ENCODE results near the gene DOCK7.
"Not testable (repeated sequence)": the region's sequence is repeated elsewhere in the genome, so short reads cannot be mapped to it uniquely, and the experiment has no call there.

Gene DOCK7

DNA sequence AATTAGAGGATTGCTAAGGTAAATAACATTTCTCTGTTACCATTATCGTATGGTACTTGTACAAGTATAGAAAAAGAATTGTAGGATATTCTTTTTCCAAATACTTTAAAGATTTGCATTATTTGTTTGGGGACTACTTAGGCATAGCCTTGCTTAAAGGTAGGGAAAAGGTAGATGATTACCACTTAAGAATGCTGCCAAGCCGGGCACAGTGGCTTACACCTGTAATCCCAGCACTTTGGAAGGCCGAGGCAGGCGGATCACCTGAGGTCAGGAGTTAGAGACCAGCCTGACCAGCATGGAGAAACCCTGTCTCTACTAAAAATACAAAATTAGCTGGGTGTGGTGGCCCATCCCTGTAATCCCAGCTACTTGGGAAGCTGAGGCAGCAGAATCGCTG is 10.0 kb upstream of the DOCK7 start:
- DNase-seq (ENCODE audit: low read depth in 1 of 2, low spot score in 1 of 2) = not testable (repeated sequence)

- not testable (repeated sequence) for DNase-seq (ENCODE audit: low read depth in 1 of 2, low spot score in 1 of 2)
Measured at GRCh38 chr1:62694479-62694878, 6.3 kb upstream of the DOCK7 start.

GRCh38 chr1:62693123-62693522 is 4.9 kb upstream of the DOCK7 start:
- no peak for DNase-seq (ENCODE audit: low read depth in 1 of 2, low spot score in 1 of 2)

DNA sequence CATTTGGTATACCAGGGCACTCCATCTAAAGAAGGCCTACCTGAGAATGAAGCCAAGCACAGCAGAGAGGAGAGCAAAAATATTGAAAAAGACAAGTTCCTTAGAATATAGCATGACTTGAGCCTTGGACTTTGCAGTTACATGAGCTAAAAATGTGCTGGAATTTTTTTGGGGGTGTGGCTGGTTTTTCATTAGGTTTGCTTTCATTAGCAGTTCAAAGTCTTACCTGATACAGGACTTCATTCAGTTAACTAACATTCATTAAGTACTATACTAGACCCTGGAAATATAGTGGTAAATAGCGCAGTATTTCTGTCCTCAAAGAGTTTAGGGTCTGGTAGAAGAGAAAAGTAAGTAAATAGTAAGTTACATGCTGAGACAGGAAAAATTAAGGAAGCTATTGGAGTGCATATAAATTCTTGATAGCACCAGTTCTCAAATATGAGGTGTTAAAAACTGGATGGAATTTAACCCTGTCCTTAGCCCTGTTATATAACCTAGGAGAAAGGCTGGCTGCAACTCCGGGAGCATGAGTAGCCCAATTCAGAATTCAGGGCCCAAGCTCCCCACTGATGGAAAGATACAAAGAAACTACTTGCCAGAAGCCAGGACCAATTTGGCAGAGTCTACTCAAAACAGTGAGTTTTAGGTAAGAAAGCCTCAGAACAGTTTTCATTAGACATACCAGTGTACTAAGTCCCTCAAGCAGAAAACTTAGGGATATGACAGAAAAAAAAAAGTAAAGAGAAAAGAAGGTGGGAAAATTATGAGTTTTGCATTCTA is 3.1 kb upstream of the DOCK7 start:
- no peak for DNase-seq (ENCODE audit: low read depth in 1 of 2, low spot score in 1 of 2)

- DNase-seq (ENCODE audit: low read depth in 1 of 2, low spot score in 1 of 2) = no peak
Measured at GRCh38 chr1:62689524-62689923, 1.3 kb upstream of the DOCK7 start.

DNA sequence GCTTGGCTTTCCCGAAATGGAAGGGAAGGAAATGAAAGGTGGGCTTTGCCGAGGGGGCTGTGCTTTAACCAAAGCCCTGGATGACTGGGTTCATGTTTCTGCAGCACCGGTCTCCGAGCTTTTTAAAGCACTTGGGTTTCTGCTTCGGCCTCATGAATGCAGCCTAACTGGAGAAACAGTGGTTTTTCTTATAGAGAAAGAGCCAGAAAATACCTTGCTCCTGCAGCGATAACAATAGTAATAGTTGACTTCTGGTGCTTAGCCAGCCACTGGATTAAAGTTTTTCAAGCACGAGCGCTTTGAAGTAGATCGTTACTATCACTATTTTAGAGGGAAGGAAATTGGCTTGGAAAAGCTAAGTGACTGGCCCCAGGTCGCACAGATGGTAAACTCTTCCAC is 500 bp upstream of the DOCK7 start:
- DNase-seq (ENCODE audit: low read depth in 1 of 2, low spot score in 1 of 2) = no peak

DNA sequence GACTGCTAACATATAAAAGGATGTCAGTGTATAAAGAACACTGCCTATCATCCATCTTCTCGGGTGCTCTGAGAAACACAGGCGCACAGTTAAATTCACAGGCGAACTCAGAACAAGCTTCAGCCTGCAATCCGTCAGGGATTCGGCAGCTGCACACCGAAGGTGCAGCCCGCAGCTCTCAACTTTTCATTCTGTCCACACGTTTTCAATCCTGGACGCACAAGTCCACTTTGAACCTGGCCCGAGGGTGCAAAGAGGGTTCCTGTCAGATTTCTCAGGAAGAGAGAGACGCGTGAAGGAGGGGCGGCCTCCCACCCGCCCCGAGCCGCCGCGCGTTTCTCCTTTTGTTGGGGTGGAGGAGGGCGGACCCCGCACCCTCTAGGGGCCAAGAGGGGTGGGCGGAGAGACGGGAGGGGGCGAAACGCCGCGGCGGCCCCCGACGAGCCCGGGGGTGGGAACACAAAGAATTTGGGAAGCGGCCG is 724 bp downstream of the DOCK7 start:
- peak in 1 of 2 donors; percentile 1 for DNase-seq (ENCODE audit: low read depth in 1 of 2, low spot score in 1 of 2)

GRCh38 chr1:62686822-62687221 is 1.4 kb downstream of the DOCK7 start:
- DNase-seq (ENCODE audit: low read depth in 1 of 2, low spot score in 1 of 2) = no peak

- no peak for DNase-seq (ENCODE audit: low read depth in 1 of 2, low spot score in 1 of 2)
Measured at GRCh38 chr1:62685431-62685859, 2.7 kb downstream of the DOCK7 start.

- DNase-seq (ENCODE audit: low read depth in 1 of 2, low spot score in 1 of 2) = no peak
Measured at GRCh38 chr1:62682531-62682930, 5.7 kb downstream of the DOCK7 start.

GRCh38 chr1:62680992-62681391 is 7.2 kb downstream of the DOCK7 start:
- not testable (repeated sequence) for DNase-seq (ENCODE audit: low read depth in 1 of 2, low spot score in 1 of 2)

DNA sequence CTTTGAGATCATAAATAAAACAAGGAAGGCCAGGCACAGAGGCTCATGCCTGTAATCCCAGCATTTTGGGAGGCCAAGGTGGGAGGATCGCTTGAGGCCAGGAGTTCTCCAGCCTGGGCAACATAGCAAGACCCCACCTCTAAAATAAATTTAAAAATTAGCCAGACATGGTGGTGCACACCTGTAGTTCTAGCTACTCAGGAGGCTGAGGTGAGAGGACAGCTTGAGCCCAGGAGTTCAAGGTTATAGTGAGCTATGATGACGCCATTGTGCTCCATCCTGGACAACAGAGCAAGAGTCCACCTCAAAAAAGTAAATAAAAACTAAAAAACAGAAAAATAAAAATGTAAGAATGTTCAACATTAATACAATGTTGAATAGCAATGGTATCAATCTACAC is 10.4 kb downstream of the DOCK7 start:
- DNase-seq (ENCODE audit: low read depth in 1 of 2, low spot score in 1 of 2) = not testable (repeated sequence)

GRCh38 chr1:62676611-62677356 is 11.4 kb downstream of the DOCK7 start:
- DNase-seq (ENCODE audit: low read depth in 1 of 2, low spot score in 1 of 2) = no peak

- DNase-seq (ENCODE audit: low read depth in 1 of 2, low spot score in 1 of 2) = no peak
Measured at GRCh38 chr1:62673629-62674028, 14.6 kb downstream of the DOCK7 start.

DNA sequence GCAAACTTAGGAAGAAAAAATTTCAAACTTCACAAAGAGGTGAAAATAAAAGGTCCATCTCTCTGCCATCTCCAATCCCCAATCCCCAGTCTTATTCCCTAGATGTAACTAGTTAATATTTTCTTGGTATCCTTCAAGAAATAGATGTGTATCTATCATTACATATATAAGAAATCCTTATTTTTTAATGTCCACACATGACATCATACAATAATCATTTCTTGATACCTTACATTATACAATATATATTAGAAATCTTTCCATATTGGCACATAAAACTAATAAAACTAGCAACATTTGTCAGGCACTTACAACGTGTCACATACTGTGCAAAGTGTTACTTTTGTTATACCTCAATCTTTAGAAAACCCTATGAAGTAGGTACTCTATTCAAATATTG is 16.2 kb downstream of the DOCK7 start:
- no peak for DNase-seq (ENCODE audit: low read depth in 1 of 2, low spot score in 1 of 2)

DNA sequence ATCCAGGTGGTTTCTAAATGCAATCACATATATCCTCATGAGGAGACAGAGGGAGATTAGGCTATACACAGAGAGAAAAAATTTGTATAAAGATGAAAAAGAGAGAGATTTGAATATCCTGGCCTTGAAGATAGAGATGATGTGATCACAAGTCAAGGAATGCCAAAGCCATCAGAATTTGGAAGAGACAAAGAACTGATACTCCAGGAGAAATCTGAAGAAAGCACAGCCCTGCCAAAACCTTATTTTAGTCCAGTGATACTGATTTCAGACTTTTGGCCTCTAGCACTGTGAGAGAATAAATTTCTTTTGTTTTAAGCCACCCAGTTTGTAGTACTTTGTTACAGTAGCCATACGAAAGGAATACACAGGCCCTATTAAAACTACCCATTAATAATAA is 33.4 kb downstream of the DOCK7 start:
- DNase-seq (ENCODE audit: low read depth in 1 of 2, low spot score in 1 of 2) = no peak

DNA sequence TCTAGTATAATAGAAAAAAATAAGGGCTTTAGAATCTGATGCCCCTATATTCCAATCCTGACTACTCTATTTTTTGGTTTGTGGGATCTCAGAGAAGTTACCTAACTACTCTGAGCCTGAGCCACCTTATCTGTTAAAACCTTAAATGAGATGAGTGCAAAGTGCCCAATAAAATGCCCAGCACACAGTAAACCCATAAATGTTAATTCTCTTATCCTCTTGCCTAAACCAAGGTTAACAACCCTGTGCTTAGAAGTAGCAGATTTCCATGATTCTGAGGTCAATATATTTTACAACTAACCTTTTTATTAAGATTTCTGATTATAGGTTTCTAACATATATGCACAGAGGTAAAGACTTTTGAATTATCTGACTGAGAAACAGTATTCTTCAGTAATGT is 35.8 kb downstream of the DOCK7 start:
- DNase-seq (ENCODE audit: low read depth in 1 of 2, low spot score in 1 of 2) = no peak

DNA sequence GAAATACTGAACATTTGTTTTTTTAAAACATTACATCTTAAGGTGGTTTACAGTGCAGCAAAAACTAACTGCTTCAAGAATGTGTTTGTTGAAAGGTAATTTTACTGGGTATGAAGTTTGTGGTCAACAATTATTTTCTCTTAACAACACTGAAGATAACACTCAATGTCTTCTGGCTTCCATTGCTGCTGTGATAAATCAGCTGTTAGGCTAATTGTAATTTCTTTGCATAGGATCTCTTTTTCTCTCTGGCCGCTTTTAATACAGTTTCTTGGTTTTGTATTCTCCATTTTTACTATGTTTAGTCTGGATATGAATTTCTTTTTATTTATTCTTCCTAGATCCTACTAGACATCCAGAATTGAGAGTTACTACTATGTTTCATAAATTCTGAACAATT is 44.9 kb downstream of the DOCK7 start:
- no peak for DNase-seq (ENCODE audit: low read depth in 1 of 2, low spot score in 1 of 2)

- DNase-seq (ENCODE audit: low read depth in 1 of 2, low spot score in 1 of 2) = no peak
Measured at GRCh38 chr1:62637392-62638105, 50.6 kb downstream of the DOCK7 start.

DNA sequence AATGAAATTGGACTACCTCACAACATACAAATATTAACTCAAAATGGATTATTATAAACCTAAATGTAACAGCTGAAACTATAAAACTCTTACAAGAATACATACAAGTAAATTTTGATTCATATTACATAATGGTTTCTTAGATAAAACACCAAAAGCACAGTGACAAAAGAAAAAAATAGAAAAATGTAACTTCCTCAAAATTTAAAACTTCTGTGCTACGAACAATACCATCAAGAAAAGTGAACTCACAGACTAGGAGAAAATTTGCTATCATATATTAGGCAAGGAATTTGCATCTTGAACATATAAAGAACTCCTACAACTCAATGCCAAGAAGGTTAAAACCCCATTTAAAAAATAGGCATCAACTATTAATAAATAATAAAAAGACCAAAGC is 59.7 kb downstream of the DOCK7 start:
- DNase-seq (ENCODE audit: low read depth in 1 of 2, low spot score in 1 of 2) = no peak

GRCh38 chr1:62625415-62625814 is 62.8 kb downstream of the DOCK7 start:
- DNase-seq (ENCODE audit: low read depth in 1 of 2, low spot score in 1 of 2) = no peak

- DNase-seq (ENCODE audit: low read depth in 1 of 2, low spot score in 1 of 2) = no peak
Measured at GRCh38 chr1:62621907-62622306, 66.3 kb downstream of the DOCK7 start.

Data from stimulated activated CD4-positive, alpha-beta T cell treated with anti-CD3 and anti-CD28 coated beads, Interleukin-15, amount 100 ng/mL, for 1 hour (primary cell).